BLaER1 (cell line): ENCODE results near the gene SP4.
"Not testable (repeated sequence)": the region's sequence is repeated elsewhere in the genome, so short reads cannot be mapped to it uniquely, and the experiment has no call there.

Source experiments
- H3K27ac ChIP-seq: shearing (Covaris generic); formaldehyde crosslinking; 2 replicates; pipeline ENCODE4 v1.8.1; 2022
- H3K27me3 ChIP-seq: shearing (Covaris generic); formaldehyde crosslinking; 2 replicates; pipeline ENCODE4 v1.8.1; 2022
- H3K36me3 ChIP-seq: shearing (Covaris generic); formaldehyde crosslinking; 2 replicates; pipeline ENCODE4 v1.8.1; 2022
- H3K4me1 ChIP-seq: shearing (Covaris generic); formaldehyde crosslinking; 2 replicates; pipeline ENCODE4 v1.8.1; 2022
- H3K4me2 ChIP-seq: shearing (Covaris generic); formaldehyde crosslinking; 2 replicates; pipeline ENCODE4 v1.8.1; 2022
- H3K4me3 ChIP-seq: shearing (Covaris generic); formaldehyde crosslinking; 2 replicates; pipeline ENCODE4 v1.8.1; 2022
- H3K9ac ChIP-seq: shearing (Covaris generic); formaldehyde crosslinking; 2 replicates; pipeline ENCODE4 v1.8.1; 2022
- H3K9me3 ChIP-seq: shearing (Covaris generic); formaldehyde crosslinking; 2 replicates; pipeline ENCODE4 v1.8.1; 2022
- H4K20me1 ChIP-seq: shearing (Covaris generic); formaldehyde crosslinking; 2 replicates; pipeline ENCODE4 v1.8.1; 2022
- Cebpa-rat ChIP-seq: shearing (Covaris generic); IDR thresholded peaks from 2 replicates; pipeline ENCODE4 v1.8.1; 2022

Gene SP4

GRCh38 chr7:21507627-21508343 lies 79.9 kb downstream of the SP4 start:
- Histone ChIP-seq H3K9ac (no peak overlapping the region), H3K4me3 (no peak overlapping the region), H3K9me3 (peaks cover 12% of the 10 kb centered on the region; the same call in 1 of the 2 replicates), H3K4me2 (no peak overlapping the region), H3K36me3 (peaks cover 27% of the 10 kb centered on the region), H3K27me3 (no peaks in the 10 kb centered on the region), H4K20me1 (no peaks in the 10 kb centered on the region), H3K4me1 (no peaks in the 10 kb centered on the region), H3K27ac (no peak overlapping the region)
- TF ChIP-seq Cebpa-rat, result no peak

- Histone ChIP-seq H3K27ac (no peak overlapping the region), H3K9ac (no peak overlapping the region), H3K9me3 (peaks cover 12% of the 10 kb centered on the region; the same call in 1 of the 2 replicates), H3K4me3 (no peak overlapping the region), H3K4me1 (no peaks in the 10 kb centered on the region), H3K4me2 (no peak overlapping the region), H3K27me3 (no peaks in the 10 kb centered on the region), H3K36me3 (peaks cover 27% of the 10 kb centered on the region), H4K20me1 (no peaks in the 10 kb centered on the region)
- no peak for TF ChIP-seq Cebpa-rat
These were observed 80.7 kb downstream of the SP4 start for GRCh38 chr7:21508538-21508937.

GRCh38 chr7:21514062-21514461 lies 86.2 kb downstream of the SP4 start:
- no peak overlapping the region for H3K4me3 ChIP-seq
- H3K9me3 ChIP-seq, result peaks cover 7% of the 10 kb centered on the region; the same call in 1 of the 2 replicates
- H3K36me3 ChIP-seq, result peaks cover 8% of the 10 kb centered on the region
- H3K4me1 ChIP-seq, result peaks cover 13% of the 10 kb centered on the region
- no peak for TF ChIP-seq Cebpa-rat
- no peaks in the 10 kb centered on the region for H4K20me1 ChIP-seq
- H3K27me3 ChIP-seq, result no peaks in the 10 kb centered on the region
- no peak overlapping the region for H3K4me2 ChIP-seq
- no peak overlapping the region for H3K9ac ChIP-seq
- no peak overlapping the region for H3K27ac ChIP-seq

- H3K9me3 ChIP-seq, result peaks cover 11% of the 10 kb centered on the region
- no peak overlapping the region for H3K9ac ChIP-seq
- H3K27me3 ChIP-seq, result no peaks in the 10 kb centered on the region
- no peaks in the 10 kb centered on the region for H4K20me1 ChIP-seq
- no peak overlapping the region for H3K4me2 ChIP-seq
- no peak overlapping the region for H3K4me3 ChIP-seq
- H3K4me1 ChIP-seq, result no peaks in the 10 kb centered on the region
- H3K36me3 ChIP-seq, result no peaks in the 10 kb centered on the region
- TF ChIP-seq Cebpa-rat, result no peak
- H3K27ac ChIP-seq, result no peak overlapping the region
These were observed 96.8 kb downstream of the SP4 start for GRCh38 chr7:21524680-21525079.

GRCh38 chr7:21526007-21526406 lies 98.1 kb downstream of the SP4 start:
- H3K36me3 ChIP-seq, result no peaks in the 10 kb centered on the region
- TF ChIP-seq Cebpa-rat, result no peak
- no peak overlapping the region for H3K4me2 ChIP-seq
- no peak overlapping the region for H3K9ac ChIP-seq
- H3K27ac ChIP-seq, result no peak overlapping the region
- H3K27me3 ChIP-seq, result no peaks in the 10 kb centered on the region
- peaks cover 11% of the 10 kb centered on the region for H3K9me3 ChIP-seq
- no peaks in the 10 kb centered on the region for H3K4me1 ChIP-seq
- H3K4me3 ChIP-seq, result no peak overlapping the region
- H4K20me1 ChIP-seq, result no peaks in the 10 kb centered on the region

- no peak overlapping the region for H3K9ac ChIP-seq
- H3K4me1 ChIP-seq, result no peaks in the 10 kb centered on the region
- no peaks in the 10 kb centered on the region for H4K20me1 ChIP-seq
- no peak for TF ChIP-seq Cebpa-rat
- no peak overlapping the region for H3K27ac ChIP-seq
- no peaks in the 10 kb centered on the region for H3K27me3 ChIP-seq
- H3K4me2 ChIP-seq, result no peak overlapping the region
- H3K4me3 ChIP-seq, result no peak overlapping the region
- peaks cover 11% of the 10 kb centered on the region for H3K9me3 ChIP-seq
- H3K36me3 ChIP-seq, result no peaks in the 10 kb centered on the region
These were observed 98.6 kb downstream of the SP4 start for GRCh38 chr7:21526448-21526847.

GRCh38 chr7:21532485-21532884 lies 104.6 kb downstream of the SP4 start:
- H3K9me3 ChIP-seq, H3K4me3 ChIP-seq, H3K27ac ChIP-seq, H3K4me1 ChIP-seq, H3K4me2 ChIP-seq, H3K27me3 ChIP-seq, H3K9ac ChIP-seq, H4K20me1 ChIP-seq, H3K36me3 ChIP-seq: not testable (repeated sequence)

- H3K9me3 ChIP-seq, H3K4me1 ChIP-seq, H3K27ac ChIP-seq, H3K4me3 ChIP-seq, H4K20me1 ChIP-seq, H3K9ac ChIP-seq, H3K27me3 ChIP-seq, H3K4me2 ChIP-seq, H3K36me3 ChIP-seq: not testable (repeated sequence)
These were observed 105.8 kb downstream of the SP4 start for GRCh38 chr7:21533646-21534045.

- not testable (repeated sequence) for H3K27me3 ChIP-seq, H3K4me3 ChIP-seq, H3K4me2 ChIP-seq, H3K4me1 ChIP-seq, H3K27ac ChIP-seq, H3K36me3 ChIP-seq, H3K9ac ChIP-seq, H3K9me3 ChIP-seq, H4K20me1 ChIP-seq
These were observed 108.7 kb downstream of the SP4 start for GRCh38 chr7:21536445-21537118.

- no peak overlapping the region for H3K4me2 ChIP-seq
These were observed 111.1 kb downstream of the SP4 start for GRCh38 chr7:21538936-21539495.

More at GRCh38 chr7:21538936-21539495, 111.1 kb downstream of the SP4 start:
- no peaks in the 10 kb centered on the region for H3K27me3 ChIP-seq
- no peaks in the 10 kb centered on the region for H3K4me1 ChIP-seq
- H3K9ac ChIP-seq, result no peak overlapping the region
- H3K9me3 ChIP-seq, result peaks cover 22% of the 10 kb centered on the region
- H3K36me3 ChIP-seq, result no peaks in the 10 kb centered on the region
- H3K4me3 ChIP-seq, result no peak overlapping the region
- no peak overlapping the region for H3K27ac ChIP-seq
- H4K20me1 ChIP-seq, result no peaks in the 10 kb centered on the region
- TF ChIP-seq Cebpa-rat, result no peak
